Neural cell (in vitro differentiated cells): ENCODE measurements around the gene SLC37A1. TPM values are rescaled to one million over a fixed set of nuclear protein-coding genes. Genes with fewer than 3 reads are reported as not detected.

Experiments used
- H2AFZ ChIP-seq: fragments of 200-600, 300-800 bp; sonication (generic), shearing (Covaris generic); 2 replicates; pipeline ENCODE4 v1.6.0; 2014; ENCODE audit warnings: low read depth, mild to moderate bottlenecking, antibody characterized with exemption, low read length, moderate library complexity
- H3F3A ChIP-seq: fragments of 200-600 bp; shearing (Covaris generic); 2 replicates; pipeline ENCODE4 v1.6.1; 2016; ENCODE audit warnings: mild to moderate bottlenecking, moderate library complexity, mixed read lengths, antibody characterized with exemption, low read length; ENCODE audit not compliant: insufficient read depth, poor library complexity, severe bottlenecking
- H3K27ac ChIP-seq: fragments of 200-600, 300-800 bp; sonication (generic), shearing (Covaris generic); 2 replicates; pipeline ENCODE4 v1.5.1; 2014; ENCODE audit warnings: mild to moderate bottlenecking, low read length, moderate library complexity
- H3K27me3 ChIP-seq: fragments of 300-800, 200-600 bp; sonication (generic), shearing (Covaris generic); 2 replicates; pipeline ENCODE4 v1.6.0; 2014; ENCODE audit warnings: mild to moderate bottlenecking, low read depth, low read length, moderate library complexity; ENCODE audit not compliant: insufficient read depth
- H3K36me3 ChIP-seq: fragments of 300-800, 200-600 bp; sonication (generic), shearing (Covaris generic); 2 replicates; pipeline ENCODE4 v1.5.1; 2014; ENCODE audit warnings: mild to moderate bottlenecking, antibody characterized with exemption, low read length, moderate library complexity; ENCODE audit not compliant: insufficient read depth
- H3K4me2 ChIP-seq: fragments of 300-800, 200-600 bp; sonication (generic), shearing (Covaris generic); 2 replicates; pipeline ENCODE4 v1.6.0; 2014; ENCODE audit warnings: mild to moderate bottlenecking, low read length
- H3K4me3 ChIP-seq: fragments of 300-800, 200-600 bp; sonication (generic), shearing (Covaris generic); 2 replicates; pipeline ENCODE4 v1.5.1; 2014; ENCODE audit warnings: mild to moderate bottlenecking, low read length, moderate library complexity
- H3K79me2 ChIP-seq: fragments of 200-600 bp; shearing (Covaris generic); replicated peaks from 2 replicates; pipeline ENCODE4 v1.6.0; 2014; ENCODE audit warnings: mild to moderate bottlenecking, low read length, moderate library complexity; ENCODE audit not compliant: insufficient read depth
- H3K9ac ChIP-seq: fragments of 300-800, 200-600 bp; sonication (generic), shearing (Covaris generic); 2 replicates; pipeline ENCODE4 v1.6.1; 2016; ENCODE audit warnings: mild to moderate bottlenecking, low read length, mixed read lengths
- H3K9me2 ChIP-seq: fragments of 200-600 bp; shearing (Covaris generic); 2 replicates; pipeline ENCODE4 v1.6.1; 2016; ENCODE audit warnings: mild to moderate bottlenecking, low read length, mixed read lengths; ENCODE audit not compliant: insufficient read depth
- H3K9me3 ChIP-seq: fragments of 200-600, 300-800 bp; sonication (generic), shearing (Covaris generic); 2 replicates; pipeline ENCODE4 v1.6.1; 2016; ENCODE audit warnings: mild to moderate bottlenecking, mixed run types, low read length, moderate library complexity, mixed read lengths
- H4K20me1 ChIP-seq: fragments of 200-600 bp; shearing (Covaris generic); 2 replicates; pipeline ENCODE4 v1.6.1; 2016; ENCODE audit warnings: mild to moderate bottlenecking, mixed run types; ENCODE audit not compliant: insufficient read depth
- CTCF ChIP-seq: fragments of 450-650 bp; IDR thresholded peaks from 2 replicates; pipeline ENCODE4 v1.5.1; 2014; ENCODE audit warnings: antibody characterized with exemption, mild to moderate bottlenecking, moderate library complexity; ENCODE audit not compliant: poor library complexity, severe bottlenecking
- EP300 ChIP-seq: fragments of 450-650 bp; conservative IDR thresholded peaks from 2 replicates; pipeline ENCODE4 v1.6.1; 2014; ENCODE audit warnings: antibody characterized with exemption, mild to moderate bottlenecking, moderate library complexity; ENCODE audit not compliant: poor library complexity, severe bottlenecking
- EZH2 ChIP-seq: fragments of 200-600, 300-800 bp; shearing (Covaris generic), sonication (generic); IDR thresholded peaks from 2 replicates; pipeline ENCODE4 v1.6.1; 2014; ENCODE audit warnings: antibody characterized with exemption, low read length, borderline replicate concordance, mild to moderate bottlenecking; ENCODE audit not compliant: insufficient read depth, poor library complexity, severe bottlenecking
- MXI1 ChIP-seq: fragments of 450-650 bp; conservative IDR thresholded peaks from 2 replicates; pipeline ENCODE4 v1.6.1; 2014; ENCODE audit warnings: antibody characterized with exemption, mild to moderate bottlenecking; ENCODE audit not compliant: poor library complexity, severe bottlenecking
- POLR2AphosphoS5 ChIP-seq: IDR thresholded peaks from 2 replicates; pipeline ENCODE4 v1.6.1; 2012
- RAD21 ChIP-seq: fragments of 450-650 bp; conservative IDR thresholded peaks from 2 replicates; pipeline ENCODE4 v1.6.1; 2014; ENCODE audit warnings: antibody characterized with exemption, mild to moderate bottlenecking, moderate library complexity
- REST ChIP-seq: IDR thresholded peaks from 2 replicates; pipeline ENCODE4 v1.6.1; 2012; ENCODE audit warnings: borderline replicate concordance
- SMC3 ChIP-seq: fragments of 450-650 bp; conservative IDR thresholded peaks from 2 replicates; pipeline ENCODE4 v1.6.1; 2014; ENCODE audit warnings: antibody characterized with exemption, mild to moderate bottlenecking, moderate library complexity; ENCODE audit not compliant: poor library complexity
- TAF1 ChIP-seq: IDR thresholded peaks from 2 replicates; pipeline ENCODE4 v1.6.1; 2012; ENCODE audit warnings: low read depth
- polyA plus RNA-seq: library from polyadenylated mRNA; depleted of rRNA; stranded (reverse); fragments of >200 nt; gene quantifications from 2 replicates; pipeline ENCODE4 v1.2.3, GENCODE V29; 2014

SLC37A1 gene
- polyA plus RNA-seq, 1 donor from 2014 or later, result 60.7 TPM

- no peaks in the 10 kb centered on the region for H3K9me2 ChIP-seq
- H3K4me2 ChIP-seq, result peak overlapping the region; percentile 62
- peaks cover 22% of the 10 kb centered on the region for H3K79me2 ChIP-seq
- H4K20me1 ChIP-seq, result no peaks in the 10 kb centered on the region
- H3K36me3 ChIP-seq, result peaks cover 11% of the 10 kb centered on the region
- H3K9ac ChIP-seq, result peak overlapping the region; percentile 54
- H2AFZ ChIP-seq, result no peak overlapping the region
- no peaks in the 10 kb centered on the region for H3F3A ChIP-seq
- H3K27ac ChIP-seq, result peak overlapping the region; percentile 74
- H3K4me3 ChIP-seq, result peak overlapping the region; percentile 62
- H3K27me3 ChIP-seq, result no peaks in the 10 kb centered on the region
- TF ChIP-seq SMC3 (no peak), EZH2 (no peak), CTCF (no peak), REST (no peak), POLR2AphosphoS5 (no peak), MXI1 (no peak), EP300 (no peak), RAD21 (no peak), TAF1 (no peak)
- H3K9me3 ChIP-seq, result no peaks in the 10 kb centered on the region
Observed at GRCh38 chr21:42525676-42526378, 12.2 kb downstream of the SLC37A1 start.

- Histone ChIP-seq H3K27me3 (no peaks in the 10 kb centered on the region), H3K9ac (no peak overlapping the region), H3K27ac (no peak overlapping the region), H3F3A (no peaks in the 10 kb centered on the region), H3K79me2 (peaks cover 22% of the 10 kb centered on the region), H2AFZ (no peak overlapping the region), H3K4me3 (peak overlapping the region; percentile 62), H4K20me1 (no peaks in the 10 kb centered on the region), H3K4me2 (no peak overlapping the region), H3K36me3 (peaks cover 11% of the 10 kb centered on the region), H3K9me3 (no peaks in the 10 kb centered on the region), H3K9me2 (no peaks in the 10 kb centered on the region)
- TF ChIP-seq POLR2AphosphoS5 (no peak), EP300 (no peak), TAF1 (no peak), SMC3 (no peak), RAD21 (no peak), MXI1 (no peak), CTCF (no peak), REST (no peak), EZH2 (no peak)
Observed at GRCh38 chr21:42526379-42526727, 12.7 kb downstream of the SLC37A1 start.
